ENCODE results near the gene PCDH18.
A peak's percentile ranks its signal among the peaks of the same experiment; 100 is the strongest.
"Not testable (repeated sequence)": the region's sequence is repeated elsewhere in the genome, so short reads cannot be mapped to it uniquely, and the experiment has no call there.

The PCDH18 gene

GRCh38 chr4:137517323-137517722 lies 15.0 kb downstream of the PCDH18 start:
- ATAC-seq (replicated peaks); H3K36me3 Mint-ChIP-seq; H3K9me3 Mint-ChIP-seq; DNase-seq; H3K27me3 Mint-ChIP-seq; H3K4me3 Mint-ChIP-seq; H3K27ac Mint-ChIP-seq; H3K4me1 Mint-ChIP-seq: not testable (repeated sequence)

- no peak for ATAC-seq (replicated peaks)
- no peak for DNase-seq
- Mint-ChIP-seq H3K4me3 (no peak overlapping the region), H3K9me3 (no peaks in the 10 kb centered on the region), H3K27me3 (no peaks in the 10 kb centered on the region), H3K4me1 (no peaks in the 10 kb centered on the region), H3K27ac (no peak overlapping the region), H3K36me3 (no peaks in the 10 kb centered on the region)
Observed at GRCh38 chr4:137514406-137515111, 17.7 kb downstream of the PCDH18 start.

DNA sequence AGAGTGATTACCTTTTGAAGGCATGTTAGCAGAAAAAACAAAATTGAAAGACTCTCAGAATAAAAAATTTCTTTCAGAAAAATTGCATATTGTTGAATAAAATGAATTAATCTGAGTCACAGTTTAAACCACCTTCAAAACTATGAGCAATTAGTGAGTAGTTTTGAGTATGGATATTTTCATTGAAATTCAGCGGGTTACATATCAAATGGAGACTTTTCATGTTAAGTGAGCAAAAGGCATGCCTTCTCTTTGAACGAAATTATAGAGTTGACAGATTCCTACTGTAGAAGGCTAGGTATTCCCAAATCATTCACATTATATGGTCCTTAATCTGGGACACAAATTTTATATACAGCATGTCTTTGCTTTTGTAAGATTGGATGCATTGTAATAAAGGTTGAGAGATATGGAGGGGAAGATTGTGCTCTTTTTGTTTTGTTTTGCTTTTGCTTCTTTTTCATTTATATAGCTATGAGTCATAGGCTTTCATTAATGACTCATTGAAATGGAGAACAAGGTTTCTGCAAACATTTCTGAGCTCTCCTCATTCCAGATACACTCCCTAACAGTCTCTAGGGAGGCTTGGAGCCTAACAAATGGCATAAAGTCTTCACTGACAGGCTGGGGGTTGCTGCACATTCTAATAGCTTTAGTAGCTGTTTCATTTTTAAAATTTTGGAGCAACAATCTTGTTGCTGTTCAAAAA lies 21.6 kb downstream of the PCDH18 start:
- Mint-ChIP-seq H3K4me1 (no peaks in the 10 kb centered on the region), H3K9me3 (no peaks in the 10 kb centered on the region), H3K36me3 (no peaks in the 10 kb centered on the region), H3K27ac (no peak overlapping the region), H3K27me3 (no peaks in the 10 kb centered on the region), H3K4me3 (no peak overlapping the region)
- DNase-seq (no peak), ATAC-seq (replicated peaks) (no peak)

DNA sequence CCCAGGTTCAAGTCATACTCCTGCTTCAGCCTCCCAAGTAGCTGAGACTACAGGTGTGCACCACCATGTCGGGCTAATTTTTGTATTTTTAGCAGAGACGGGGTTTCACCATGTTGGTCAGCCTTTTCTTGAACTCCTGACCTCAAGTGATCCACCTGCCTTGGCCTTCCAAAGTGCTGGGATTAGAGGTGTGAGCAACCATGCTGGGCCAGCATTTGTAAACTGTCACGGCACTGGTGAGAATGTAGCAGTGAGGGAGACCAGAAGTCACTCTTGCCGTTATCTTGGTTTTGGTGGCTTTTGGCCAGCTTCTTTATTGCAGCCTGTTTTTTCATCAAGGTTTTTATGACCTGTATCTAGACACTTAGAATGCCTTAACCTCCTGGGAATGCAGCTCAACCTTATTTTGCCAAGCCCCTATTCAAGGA lies 22.4 kb downstream of the PCDH18 start:
- Mint-ChIP-seq H3K36me3 (no peaks in the 10 kb centered on the region), H3K27ac (no peak overlapping the region), H3K4me3 (no peak overlapping the region), H3K9me3 (no peaks in the 10 kb centered on the region), H3K4me1 (no peaks in the 10 kb centered on the region), H3K27me3 (no peaks in the 10 kb centered on the region)
- DNase-seq (no peak), ATAC-seq (replicated peaks) (no peak)

- ATAC-seq (replicated peaks), result no peak
- DNase-seq, result no peak
- Mint-ChIP-seq H3K27me3 (no peaks in the 10 kb centered on the region), H3K27ac (no peak overlapping the region), H3K36me3 (no peaks in the 10 kb centered on the region), H3K4me1 (no peaks in the 10 kb centered on the region), H3K4me3 (no peak overlapping the region), H3K9me3 (peaks cover 0 to 4% of the 10 kb centered on the region in 2 donors)
Observed at GRCh38 chr4:137502339-137503129, 29.8 kb downstream of the PCDH18 start.

DNA sequence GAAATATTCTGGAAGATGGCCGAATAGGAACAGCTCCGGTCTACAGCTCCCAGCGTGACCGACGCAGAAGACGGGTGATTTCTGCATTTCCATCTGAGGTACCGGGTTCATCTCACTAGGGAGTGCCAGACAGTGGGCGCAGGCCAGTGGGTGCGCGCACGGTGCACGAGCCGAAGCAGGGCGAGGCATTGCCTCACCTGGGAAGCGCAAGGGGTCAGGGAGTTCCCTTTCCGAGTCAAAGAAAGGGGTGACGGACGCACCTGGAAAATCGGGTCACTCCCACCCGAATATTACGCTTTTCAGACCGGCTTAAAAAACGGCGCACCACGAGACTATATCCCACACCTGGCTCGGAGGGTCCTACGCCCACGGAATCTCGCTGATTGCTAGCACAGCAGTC lies 36.0 kb downstream of the PCDH18 start:
- not testable (repeated sequence) for H3K27me3 Mint-ChIP-seq; H3K4me1 Mint-ChIP-seq; DNase-seq; H3K4me3 Mint-ChIP-seq; H3K27ac Mint-ChIP-seq; H3K36me3 Mint-ChIP-seq; ATAC-seq (replicated peaks); H3K9me3 Mint-ChIP-seq

- DNase-seq (no peak), ATAC-seq (replicated peaks) (no peak)
- Mint-ChIP-seq H3K27ac (no peak overlapping the region), H3K4me1 (no peaks in the 10 kb centered on the region), H3K4me3 (no peak overlapping the region), H3K9me3 (peaks cover 0 to 2% of the 10 kb centered on the region in 2 donors), H3K36me3 (no peaks in the 10 kb centered on the region), H3K27me3 (no peaks in the 10 kb centered on the region)
Observed at GRCh38 chr4:137495578-137495977, 36.7 kb downstream of the PCDH18 start.

DNA sequence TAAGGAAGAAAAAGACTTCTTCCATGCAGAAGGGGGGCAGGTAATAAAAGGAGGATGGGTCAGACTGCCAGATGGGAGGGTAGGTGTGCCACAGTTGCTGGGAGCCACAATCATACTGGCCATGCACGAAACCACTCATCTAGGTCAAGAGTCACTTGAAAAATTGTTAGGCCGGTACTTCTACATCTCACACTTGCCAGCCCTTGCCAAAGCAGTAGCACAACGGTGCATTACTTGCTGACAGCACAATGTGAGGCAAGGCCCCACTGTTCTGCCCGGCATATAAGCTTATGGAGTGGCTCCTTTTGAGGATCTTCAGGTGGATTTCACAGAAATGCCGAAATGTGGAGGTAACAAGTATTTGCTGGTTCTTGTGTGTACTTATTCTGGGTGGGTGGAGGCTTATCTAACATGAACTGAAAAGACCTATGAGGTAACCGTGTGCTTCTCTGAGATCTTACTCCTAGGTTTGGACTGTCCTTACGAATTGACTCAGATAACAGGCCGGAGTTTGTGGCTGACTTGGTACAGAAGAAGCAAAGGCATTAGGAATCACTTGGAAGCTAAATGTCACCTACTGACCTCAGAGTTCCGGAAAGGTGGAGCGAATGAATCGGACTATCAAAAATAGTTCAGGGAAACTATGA lies 48.9 kb downstream of the PCDH18 start:
- H3K27me3 Mint-ChIP-seq; H3K4me1 Mint-ChIP-seq; H3K27ac Mint-ChIP-seq; DNase-seq; ATAC-seq (replicated peaks); H3K36me3 Mint-ChIP-seq; H3K4me3 Mint-ChIP-seq: not testable (repeated sequence)
- peaks cover 9 to 15% of the 10 kb centered on the region in 2 donors for H3K9me3 Mint-ChIP-seq

- H3K4me1 Mint-ChIP-seq; DNase-seq; ATAC-seq (replicated peaks); H3K27me3 Mint-ChIP-seq; H3K4me3 Mint-ChIP-seq; H3K36me3 Mint-ChIP-seq: not testable (repeated sequence)
- Mint-ChIP-seq H3K27ac (peak overlapping the region; percentile 43), H3K9me3 (peaks cover 9 to 15% of the 10 kb centered on the region in 2 donors)
Observed at GRCh38 chr4:137479657-137480056, 52.6 kb downstream of the PCDH18 start.

DNA sequence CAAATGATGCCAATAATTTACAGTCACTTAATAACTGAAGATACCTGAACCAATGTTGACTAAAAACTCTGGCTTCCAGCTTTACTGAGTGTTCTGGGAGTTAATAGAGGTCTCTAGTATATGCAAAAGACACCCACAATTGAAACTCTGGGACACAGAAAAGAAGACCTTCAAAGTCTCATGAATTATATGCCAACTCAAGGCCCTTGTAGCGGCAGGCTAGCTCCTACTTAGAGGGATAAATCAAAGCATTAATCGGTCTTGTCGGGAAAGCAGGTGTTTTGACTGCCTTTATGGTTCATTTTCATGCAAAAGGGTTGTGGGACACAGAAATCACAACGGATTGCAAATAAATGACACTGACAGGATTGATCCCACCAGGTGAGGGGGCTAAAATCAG lies 55.9 kb downstream of the PCDH18 start:
- H3K4me1 Mint-ChIP-seq, result no peaks in the 10 kb centered on the region
- ATAC-seq (replicated peaks) (no peak), DNase-seq (no peak)
- no peaks in the 10 kb centered on the region for H3K27me3 Mint-ChIP-seq
- no peak overlapping the region for H3K4me3 Mint-ChIP-seq
- H3K9me3 Mint-ChIP-seq, result peaks cover 6 to 15% of the 10 kb centered on the region in 2 donors
- no peaks in the 10 kb centered on the region for H3K36me3 Mint-ChIP-seq
- no peak overlapping the region for H3K27ac Mint-ChIP-seq

- Mint-ChIP-seq H3K27ac (no peak overlapping the region), H3K27me3 (no peaks in the 10 kb centered on the region), H3K9me3 (peaks cover 3 to 8% of the 10 kb centered on the region in 2 donors), H3K36me3 (no peaks in the 10 kb centered on the region), H3K4me3 (no peak overlapping the region), H3K4me1 (no peaks in the 10 kb centered on the region)
- DNase-seq (no peak), ATAC-seq (replicated peaks) (no peak)
Observed at GRCh38 chr4:137474711-137475301, 57.5 kb downstream of the PCDH18 start.

DNA sequence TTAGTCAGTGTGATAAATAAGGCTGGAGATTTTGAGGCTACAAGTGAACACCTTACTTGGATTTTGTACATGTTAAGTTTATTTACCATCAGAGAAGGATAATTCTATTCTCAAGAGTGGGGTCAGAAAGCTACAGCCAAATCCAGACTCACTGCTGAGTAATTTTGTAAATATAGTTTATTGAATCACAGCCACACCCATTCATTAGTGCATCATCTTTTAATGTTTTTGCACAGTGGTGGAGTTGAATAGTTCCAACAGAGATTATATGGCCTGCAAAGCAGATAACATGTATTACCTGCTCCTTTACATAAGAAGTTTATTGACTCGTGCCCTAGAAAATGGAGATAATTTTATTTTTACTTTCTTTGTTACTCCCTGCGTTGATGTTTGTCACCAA lies 60.4 kb downstream of the PCDH18 start:
- no peaks in the 10 kb centered on the region for H3K36me3 Mint-ChIP-seq
- no peak overlapping the region for H3K27ac Mint-ChIP-seq

GRCh38 chr4:137471461-137471860 lies 60.8 kb downstream of the PCDH18 start:
- Mint-ChIP-seq H3K27ac (no peak overlapping the region), H3K4me1 (no peaks in the 10 kb centered on the region), H3K9me3 (peaks cover 3 to 5% of the 10 kb centered on the region in 2 donors), H3K36me3 (no peaks in the 10 kb centered on the region), H3K4me3 (no peak overlapping the region), H3K27me3 (no peaks in the 10 kb centered on the region)
- DNase-seq, result no peak
- ATAC-seq (replicated peaks), result no peak

More for the DNA sequence above, 60.4 kb downstream of the PCDH18 start:
- Mint-ChIP-seq H3K9me3 (peaks cover 2 to 5% of the 10 kb centered on the region in 2 donors), H3K4me3 (no peak overlapping the region), H3K4me1 (no peaks in the 10 kb centered on the region), H3K27me3 (no peaks in the 10 kb centered on the region)
- ATAC-seq (replicated peaks) (no peak), DNase-seq (no peak)

DNA sequence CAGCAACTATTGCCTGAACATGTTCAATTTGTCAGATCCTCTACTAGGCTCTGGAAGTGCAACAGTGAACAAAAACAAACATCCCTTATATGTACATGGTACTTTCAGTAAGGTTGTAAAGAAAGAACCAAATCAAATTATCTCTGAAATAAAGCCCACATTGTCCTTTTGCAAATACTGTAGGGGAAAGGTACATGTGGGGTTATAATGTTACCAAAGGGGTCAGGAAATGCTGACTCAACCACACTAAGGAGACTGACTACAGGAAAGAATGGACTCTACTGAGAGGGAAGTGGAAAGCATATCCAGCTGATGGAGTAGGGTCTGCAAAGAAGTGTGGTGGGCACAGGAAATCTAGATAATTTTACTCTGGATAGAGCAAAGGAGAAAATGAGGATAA lies 61.5 kb downstream of the PCDH18 start:
- no peak for DNase-seq
- no peak for ATAC-seq (replicated peaks)
- H3K27me3 Mint-ChIP-seq, result no peaks in the 10 kb centered on the region
- peaks cover 5 to 7% of the 10 kb centered on the region in 2 donors for H3K9me3 Mint-ChIP-seq
- no peaks in the 10 kb centered on the region for H3K36me3 Mint-ChIP-seq
- no peak overlapping the region for H3K4me3 Mint-ChIP-seq
- no peaks in the 10 kb centered on the region for H3K4me1 Mint-ChIP-seq
- H3K27ac Mint-ChIP-seq, result no peak overlapping the region
